ENCODE data around the gene ANKS1B. TPM values are rescaled to one million over a fixed set of nuclear protein-coding genes. Genes with fewer than 3 reads are reported as not detected.

ANKS1B gene
- total and polyA plus RNA-seq, 4 donors = 0.03 to 3.4 (median 0.53) TPM

GRCh38 chr12:99277591-99278379 lies 707.0 kb downstream of the ANKS1B start:
- no peak for TF ChIP-seq FOXA1 (IDR thresholded peaks at IDR 0.05)
- TF ChIP-seq CTCF (IDR thresholded peaks at IDR 0.05; ENCODE audit: low read depth, low read length, missing input control) = no peak
- no peak for TF ChIP-seq TAF1 (conservative IDR thresholded peaks at IDR 0.05)
- no peak for TF ChIP-seq NR2F2 (IDR thresholded peaks at IDR 0.05)
- TF ChIP-seq YY1 (IDR thresholded peaks at IDR 0.05) = no peak
- TF ChIP-seq, protein P1, sequence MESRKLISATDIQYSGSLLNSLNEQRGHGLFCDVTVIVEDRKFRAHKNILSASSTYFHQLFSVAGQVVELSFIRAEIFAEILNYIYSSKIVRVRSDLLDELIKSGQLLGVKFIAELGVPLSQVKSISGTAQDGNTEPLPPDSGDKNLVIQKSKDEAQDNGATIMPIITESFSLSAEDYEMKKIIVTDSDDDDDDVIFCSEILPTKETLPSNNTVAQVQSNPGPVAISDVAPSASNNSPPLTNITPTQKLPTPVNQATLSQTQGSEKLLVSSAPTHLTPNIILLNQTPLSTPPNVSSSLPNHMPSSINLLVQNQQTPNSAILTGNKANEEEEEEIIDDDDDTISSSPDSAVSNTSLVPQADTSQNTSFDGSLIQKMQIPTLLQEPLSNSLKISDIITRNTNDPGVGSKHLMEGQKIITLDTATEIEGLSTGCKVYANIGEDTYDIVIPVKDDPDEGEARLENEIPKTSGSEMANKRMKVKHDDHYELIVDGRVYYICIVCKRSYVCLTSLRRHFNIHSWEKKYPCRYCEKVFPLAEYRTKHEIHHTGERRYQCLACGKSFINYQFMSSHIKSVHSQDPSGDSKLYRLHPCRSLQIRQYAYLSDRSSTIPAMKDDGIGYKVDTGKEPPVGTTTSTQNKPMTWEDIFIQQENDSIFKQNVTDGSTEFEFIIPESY (IDR thresholded peaks at IDR 0.05) = no peak
- no peak for TF ChIP-seq JUND (IDR thresholded peaks at IDR 0.05)
- TF ChIP-seq MAX (IDR thresholded peaks at IDR 0.05) = no peak
- TF ChIP-seq, protein P2, sequence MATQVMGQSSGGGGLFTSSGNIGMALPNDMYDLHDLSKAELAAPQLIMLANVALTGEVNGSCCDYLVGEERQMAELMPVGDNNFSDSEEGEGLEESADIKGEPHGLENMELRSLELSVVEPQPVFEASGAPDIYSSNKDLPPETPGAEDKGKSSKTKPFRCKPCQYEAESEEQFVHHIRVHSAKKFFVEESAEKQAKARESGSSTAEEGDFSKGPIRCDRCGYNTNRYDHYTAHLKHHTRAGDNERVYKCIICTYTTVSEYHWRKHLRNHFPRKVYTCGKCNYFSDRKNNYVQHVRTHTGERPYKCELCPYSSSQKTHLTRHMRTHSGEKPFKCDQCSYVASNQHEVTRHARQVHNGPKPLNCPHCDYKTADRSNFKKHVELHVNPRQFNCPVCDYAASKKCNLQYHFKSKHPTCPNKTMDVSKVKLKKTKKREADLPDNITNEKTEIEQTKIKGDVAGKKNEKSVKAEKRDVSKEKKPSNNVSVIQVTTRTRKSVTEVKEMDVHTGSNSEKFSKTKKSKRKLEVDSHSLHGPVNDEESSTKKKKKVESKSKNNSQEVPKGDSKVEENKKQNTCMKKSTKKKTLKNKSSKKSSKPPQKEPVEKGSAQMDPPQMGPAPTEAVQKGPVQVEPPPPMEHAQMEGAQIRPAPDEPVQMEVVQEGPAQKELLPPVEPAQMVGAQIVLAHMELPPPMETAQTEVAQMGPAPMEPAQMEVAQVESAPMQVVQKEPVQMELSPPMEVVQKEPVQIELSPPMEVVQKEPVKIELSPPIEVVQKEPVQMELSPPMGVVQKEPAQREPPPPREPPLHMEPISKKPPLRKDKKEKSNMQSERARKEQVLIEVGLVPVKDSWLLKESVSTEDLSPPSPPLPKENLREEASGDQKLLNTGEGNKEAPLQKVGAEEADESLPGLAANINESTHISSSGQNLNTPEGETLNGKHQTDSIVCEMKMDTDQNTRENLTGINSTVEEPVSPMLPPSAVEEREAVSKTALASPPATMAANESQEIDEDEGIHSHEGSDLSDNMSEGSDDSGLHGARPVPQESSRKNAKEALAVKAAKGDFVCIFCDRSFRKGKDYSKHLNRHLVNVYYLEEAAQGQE (IDR thresholded peaks at IDR 0.05) = no peak
- no peak for TF ChIP-seq HNF4A (conservative IDR thresholded peaks at IDR 0.05)
- no peak for TF ChIP-seq EGR1 (IDR thresholded peaks at IDR 0.05; ENCODE audit: low read depth in 2 of 2)
- TF ChIP-seq GABPA (IDR thresholded peaks at IDR 0.05 in 1 of 2, conservative IDR thresholded peaks at IDR 0.05 in 1 of 2) = no peak
- no peak for TF ChIP-seq RXRA (IDR thresholded peaks at IDR 0.05)
- no peak for TF ChIP-seq SP1 (IDR thresholded peaks at IDR 0.05)
- no peak for TF ChIP-seq HNF4G (IDR thresholded peaks at IDR 0.05)
- TF ChIP-seq ATF3 (IDR thresholded peaks at IDR 0.05) = no peak
- no peak for TF ChIP-seq RAD21 (IDR thresholded peaks at IDR 0.05)
- no peak for TF ChIP-seq FOXA2 (IDR thresholded peaks at IDR 0.05)
- DNase-seq (ENCODE audit: low spot score) = no peak
- 83% methylated on average over 5 of the region's 5 CpGs for WGBS
- Histone ChIP-seq H3K4me1 (ENCODE audit: control insufficient read depth in 4 of 4, insufficient read depth in 4 of 4, low read length in 3 of 4) (no peaks in the 10 kb centered on the region), H3K27me3 (ENCODE audit: control insufficient read depth in 4 of 4, insufficient read depth in 4 of 4, low read length in 3 of 4) (no peaks in the 10 kb centered on the region), H3K27ac (ENCODE audit: low read depth in 1 of 2, low read length in 2 of 2) (no peak overlapping the region), H3K36me3 (ENCODE audit: control insufficient read depth in 4 of 4, insufficient read depth in 3 of 4, low read depth in 1 of 4, low read length in 3 of 4) (no peaks in the 10 kb centered on the region), H3K4me3 (ENCODE audit: low read depth in 1 of 3, low read length in 3 of 3) (no peak overlapping the region), H3K9me3 (ENCODE audit: control insufficient read depth in 4 of 4, low read length in 3 of 4) (no peaks in the 10 kb centered on the region), H3K9ac (ENCODE audit: low read depth in 1 of 2, low read length in 2 of 2) (no peak overlapping the region)
